Right lobe of liver (tissue), 4 donors: ENCODE results near the gene LAMTOR2.

Experiments used
- POLR2A ChIP-seq: fragments of 450-650 bp; IDR thresholded peaks from one replicate; pipeline ENCODE4 v1.6.1; 2017; ENCODE audit warnings: antibody characterized with exemption, mild to moderate bottlenecking
- TF ChIP-seq, protein P1 (sequence below), 4 donors: fragments of 200-600 bp in 3 of 4; fragments of 450-650 bp in 1 of 4; IDR thresholded peaks; one replicate each; pipeline versions ENCODE4 v1.5.1 to v1.8.0; 2016 to 2022; ENCODE audit warnings: antibody characterized with exemption in 4 of 4, mild to moderate bottlenecking in 2 of 4
- donor health status: DM: no; HTN: no; CAD: no.
- donor health status: DM: no; HTN: no; CAD: no.
- donor health status: DM: no; HTN: yes; CAD: no.

GRCh38 chr1:156065212-156065611 is 10.6 kb downstream of the LAMTOR2 start:
- TF ChIP-seq, protein P1, sequence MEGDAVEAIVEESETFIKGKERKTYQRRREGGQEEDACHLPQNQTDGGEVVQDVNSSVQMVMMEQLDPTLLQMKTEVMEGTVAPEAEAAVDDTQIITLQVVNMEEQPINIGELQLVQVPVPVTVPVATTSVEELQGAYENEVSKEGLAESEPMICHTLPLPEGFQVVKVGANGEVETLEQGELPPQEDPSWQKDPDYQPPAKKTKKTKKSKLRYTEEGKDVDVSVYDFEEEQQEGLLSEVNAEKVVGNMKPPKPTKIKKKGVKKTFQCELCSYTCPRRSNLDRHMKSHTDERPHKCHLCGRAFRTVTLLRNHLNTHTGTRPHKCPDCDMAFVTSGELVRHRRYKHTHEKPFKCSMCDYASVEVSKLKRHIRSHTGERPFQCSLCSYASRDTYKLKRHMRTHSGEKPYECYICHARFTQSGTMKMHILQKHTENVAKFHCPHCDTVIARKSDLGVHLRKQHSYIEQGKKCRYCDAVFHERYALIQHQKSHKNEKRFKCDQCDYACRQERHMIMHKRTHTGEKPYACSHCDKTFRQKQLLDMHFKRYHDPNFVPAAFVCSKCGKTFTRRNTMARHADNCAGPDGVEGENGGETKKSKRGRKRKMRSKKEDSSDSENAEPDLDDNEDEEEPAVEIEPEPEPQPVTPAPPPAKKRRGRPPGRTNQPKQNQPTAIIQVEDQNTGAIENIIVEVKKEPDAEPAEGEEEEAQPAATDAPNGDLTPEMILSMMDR (IDR thresholded peaks at IDR 0.05): no peak
- TF ChIP-seq POLR2A: no peak
